A549 (cell line): ENCODE data around the gene FTSJ1. TPM values are rescaled to one million over a fixed set of nuclear protein-coding genes. Genes with fewer than 3 reads are reported as not detected.
A peak's percentile ranks its signal among the peaks of the same experiment; 100 is the strongest.

Experiments used
- ATAC-seq, 2 experiments: fragments of 200-7000 bp in 1 of 2; fragments of >200 bp in 1 of 2; cut with Nextera tagmentation in 1 of 2; cut with Tn5 transposase in 1 of 2; 3 replicates each; pipeline versions ENCODE4 v1.8.0 to v1.9.1; 2018 to 2020; ENCODE audit warnings: mild to moderate bottlenecking in 1 of 2, moderate library complexity in 1 of 2
- CTCF ChIA-PET: fragments of 300-600 bp; sonication (Branson Sonifier 250); formaldehyde crosslinking; extraction: SDS; loops from one replicate; lab custom pipeline; 2021; ENCODE audit warnings: antibody characterized with exemption, inconsistent platforms; lab: Yijun Ruan, JAX
- POLR2A ChIA-PET: fragments of 350-600 bp; formaldehyde crosslinking; extraction: SDS; loops from one replicate; lab custom pipeline; 2021; ENCODE audit warnings: antibody characterized with exemption, inconsistent platforms; lab: Yijun Ruan, JAX
- DNase-seq, 2 experiments: peaks; one replicate each; pipeline versions ENCODE4 v3.0.0 to v3.0.0-alpha.2; 2011 to 2016; ENCODE audit warnings: low read depth in 1 of 2, low spot score in 1 of 2
- FAIRE-seq: peaks from 2 replicates; lab custom pipeline; 2011; peaks lifted over from hg19 to GRCh38; lab: Jason Lieb, UNC
- H3K27ac ChIP-seq, 2 experiments: fragments of >200 bp; sonication (Bioruptor Twin); formaldehyde crosslinking; 3 replicates each; pipeline ENCODE4 v1.5.1; 2016 to 2017
- H3K4me1 ChIP-seq: fragments of >200 bp; sonication (Bioruptor Twin); formaldehyde crosslinking; 3 replicates; pipeline ENCODE4 v1.6.1; 2016
- H3K4me2 ChIP-seq: fragments of >200 bp; sonication (Bioruptor Twin); formaldehyde crosslinking; 3 replicates; pipeline ENCODE4 v1.6.1; 2016
- H3K4me3 ChIP-seq: fragments of >200 bp; sonication (Bioruptor Twin); formaldehyde crosslinking; 3 replicates; pipeline ENCODE4 v1.5.1; 2016
- H3K9me3 ChIP-seq: fragments of >200 bp; sonication (Bioruptor Twin); formaldehyde crosslinking; 3 replicates; pipeline ENCODE4 v1.6.1; 2016
- BHLHE40 ChIP-seq: IDR thresholded peaks from 2 replicates; pipeline ENCODE4 v1.6.1; 2012; ENCODE audit warnings: low read depth, low read length, inconsistent platforms
- CHD2 ChIP-seq: fragments of 150-350 bp; IDR thresholded peaks from 2 replicates; pipeline ENCODE4 v1.6.1; 2014; ENCODE audit warnings: low read length; ENCODE audit not compliant: partially characterized antibody
- EHF ChIP-seq: fragments of 250-450 bp; sonication (Bioruptor Pico); IDR thresholded peaks from 2 replicates; pipeline ENCODE4 v1.5.0; 2020; ENCODE audit warnings: mild to moderate bottlenecking
- FOSB ChIP-seq: fragments of 250-450 bp; sonication (Bioruptor Pico); IDR thresholded peaks from 2 replicates; pipeline ENCODE4 v1.5.0; 2020; ENCODE audit warnings: mild to moderate bottlenecking, moderate library complexity
- GATA3 ChIP-seq: IDR thresholded peaks from 2 replicates; pipeline ENCODE4 v1.6.1; 2012; ENCODE audit warnings: borderline replicate concordance
- HEYL ChIP-seq: fragments of 250-450 bp; sonication (Bioruptor Pico); IDR thresholded peaks from 2 replicates; pipeline ENCODE4 v1.8.0; 2021; ENCODE audit warnings: mild to moderate bottlenecking, moderate library complexity
- HOXA7 ChIP-seq: fragments of 250-450 bp; sonication (Bioruptor Pico); IDR thresholded peaks from 2 replicates; pipeline ENCODE4 v1.5.0; 2020; ENCODE audit warnings: mild to moderate bottlenecking, moderate library complexity
- HOXB13 ChIP-seq: fragments of 250-450 bp; sonication (Bioruptor Pico); IDR thresholded peaks from 2 replicates; pipeline ENCODE4 v1.5.0; 2020; ENCODE audit warnings: low read depth, mild to moderate bottlenecking, moderate library complexity
- HOXB5 ChIP-seq: fragments of 250-450 bp; sonication (Bioruptor Pico); IDR thresholded peaks from 2 replicates; pipeline ENCODE4 v1.5.0; 2020; ENCODE audit warnings: mild to moderate bottlenecking, moderate library complexity
- JUN ChIP-seq, 2 experiments: fragments of >200 bp; sonication (Bioruptor Twin); formaldehyde crosslinking; IDR thresholded peaks; 2 replicates in 1 of 2; 3 replicates in 1 of 2; pipeline ENCODE4 v1.6.1; 2016 to 2017
- MAFK ChIP-seq: fragments of 450-650 bp; IDR thresholded peaks from 2 replicates; pipeline ENCODE4 v1.6.1; 2014; ENCODE audit not compliant: partially characterized antibody
- NR3C1 ChIP-seq: fragments of >200 bp; sonication (Bioruptor Twin); formaldehyde crosslinking; IDR thresholded peaks from 3 replicates; pipeline ENCODE4 v1.6.1; 2017
- PHF8 ChIP-seq: fragments of 200-600 bp; sonication (generic); IDR thresholded peaks from 2 replicates; pipeline ENCODE4 v1.6.1; 2016; ENCODE audit warnings: low read depth, mild to moderate bottlenecking, antibody characterized with exemption, moderate library complexity, borderline replicate concordance
- POLR2A ChIP-seq: IDR thresholded peaks from 2 replicates; pipeline ENCODE4 v1.6.1; 2012; ENCODE audit warnings: mild to moderate bottlenecking, low read length
- POLR2AphosphoS2 ChIP-seq: conservative IDR thresholded peaks from 2 replicates; pipeline ENCODE4 v1.6.1; 2012; ENCODE audit warnings: low read length, improper control_type of control experiment, inconsistent platforms
- RARB ChIP-seq: fragments of 250-450 bp; sonication (Bioruptor Pico); IDR thresholded peaks from 2 replicates; pipeline ENCODE4 v1.8.0; 2021; ENCODE audit warnings: mild to moderate bottlenecking, moderate library complexity
- RCOR1 ChIP-seq: fragments of 150-350 bp; IDR thresholded peaks from 2 replicates; pipeline ENCODE4 v1.6.1; 2014; ENCODE audit warnings: antibody characterized with exemption, low read length, low read depth
- RFX5 ChIP-seq: fragments of 450-650 bp; IDR thresholded peaks from 2 replicates; pipeline ENCODE4 v1.7.1; 2014; ENCODE audit warnings: antibody characterized with exemption, mild to moderate bottlenecking, moderate library complexity
- RNF2 ChIP-seq: fragments of 200-600 bp; sonication (generic); IDR thresholded peaks from 2 replicates; pipeline ENCODE4 v1.6.1; 2016; ENCODE audit warnings: low read depth, mild to moderate bottlenecking, antibody characterized with exemption, moderate library complexity, borderline replicate concordance
- SMC3 ChIP-seq: fragments of >200 bp; sonication (Bioruptor Twin); formaldehyde crosslinking; IDR thresholded peaks from 3 replicates; pipeline ENCODE4 v1.6.1; 2018; ENCODE audit warnings: inconsistent platforms
- SREBF2 ChIP-seq: fragments of 450-650 bp; IDR thresholded peaks from 2 replicates; pipeline ENCODE4 v1.6.1; 2014; ENCODE audit warnings: mild to moderate bottlenecking, moderate library complexity
- TFCP2L1 ChIP-seq: fragments of 250-450 bp; sonication (Bioruptor Pico); IDR thresholded peaks from 2 replicates; pipeline ENCODE4 v1.5.0; 2021; ENCODE audit warnings: mild to moderate bottlenecking
- TP53 ChIP-seq: fragments of 250-450 bp; sonication (Bioruptor Pico); IDR thresholded peaks from 2 replicates; pipeline ENCODE4 v1.5.0; 2021; ENCODE audit warnings: mild to moderate bottlenecking, moderate library complexity
- ZC3H11A ChIP-seq: fragments of 450-650 bp; IDR thresholded peaks from 2 replicates; pipeline ENCODE4 v1.6.1; 2014; ENCODE audit warnings: antibody characterized with exemption, mild to moderate bottlenecking
- ZNF302 ChIP-seq: fragments of 250-450 bp; sonication (Bioruptor Pico); IDR thresholded peaks from 2 replicates; pipeline ENCODE4 v1.9.0; 2021; ENCODE audit warnings: inconsistent platforms, mild to moderate bottlenecking, moderate library complexity
- WGBS: methylation state at CpG from one replicate; pipeline ENCODE4 v1.1.6; 2017; ENCODE audit errors: missing lambda C conversion rate; 5-methylcytosine and 5-hydroxymethylcytosine counted together
- polyA plus RNA-seq, 4 experiments: library from polyadenylated mRNA; depleted of rRNA in 3 of 4; stranded (reverse); fragments of >200 nt; fragmentation: RNase III in 1 of 4; extraction: RNeasy Plus Mini Kit Qiagen cat#74134 plus additional on column Dnase treatment in 1 of 4; gene quantifications; 2 replicates in 3 of 4; 3 replicates in 1 of 4; pipeline ENCODE4 v1.2.3, GENCODE V29; 2011 to 2017
- TF ChIP-seq, protein P1 (sequence below): fragments of 450-650 bp; IDR thresholded peaks from 2 replicates; pipeline ENCODE4 v1.6.1; 2014; ENCODE audit warnings: antibody characterized with exemption
- TF ChIP-seq, protein P2 (sequence below): IDR thresholded peaks from 2 replicates; pipeline ENCODE4 v1.6.1; 2012
- TF ChIP-seq, protein P3 (sequence below): IDR thresholded peaks from 2 replicates; pipeline ENCODE4 v1.6.1; 2012
- TF ChIP-seq, protein P4 (sequence below): fragments of >200 bp; sonication (Bioruptor Twin); formaldehyde crosslinking; IDR thresholded peaks from 3 replicates; pipeline ENCODE4 v1.6.1; 2016
- TF ChIP-seq, protein P5 (sequence below): IDR thresholded peaks from 2 replicates; pipeline ENCODE4 v1.6.1; 2012; ENCODE audit warnings: low read depth, borderline replicate concordance

FTSJ1 gene
- polyA plus RNA-seq, 2 of the 4 experiments (the other 2 are of a cell fraction) = 37.1 to 71.2 TPM

DNA sequence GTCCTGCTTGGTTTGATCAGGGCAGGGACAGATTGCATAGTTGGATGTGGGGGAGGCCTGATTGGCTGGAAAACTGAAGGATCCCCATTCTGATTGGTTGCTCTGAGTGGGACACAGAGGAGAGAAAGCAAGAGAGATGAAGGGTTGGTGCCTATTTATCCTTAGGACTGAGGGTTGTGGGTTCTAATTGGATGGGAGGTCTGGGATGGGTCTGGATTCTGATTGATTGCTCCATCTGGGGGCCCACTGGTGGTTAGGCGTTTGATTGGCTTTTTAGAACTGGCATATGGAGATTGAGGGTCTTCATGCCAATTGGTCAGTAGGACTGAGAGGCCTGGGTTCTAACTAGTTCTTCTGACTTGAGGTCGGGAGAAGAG, 45.0 kb downstream of the FTSJ1 start (continued):
- no peak for TF ChIP-seq HEYL (CRISPR knock-in tag)
- TF ChIP-seq, all 56 proteins: peak for 0

DNA sequence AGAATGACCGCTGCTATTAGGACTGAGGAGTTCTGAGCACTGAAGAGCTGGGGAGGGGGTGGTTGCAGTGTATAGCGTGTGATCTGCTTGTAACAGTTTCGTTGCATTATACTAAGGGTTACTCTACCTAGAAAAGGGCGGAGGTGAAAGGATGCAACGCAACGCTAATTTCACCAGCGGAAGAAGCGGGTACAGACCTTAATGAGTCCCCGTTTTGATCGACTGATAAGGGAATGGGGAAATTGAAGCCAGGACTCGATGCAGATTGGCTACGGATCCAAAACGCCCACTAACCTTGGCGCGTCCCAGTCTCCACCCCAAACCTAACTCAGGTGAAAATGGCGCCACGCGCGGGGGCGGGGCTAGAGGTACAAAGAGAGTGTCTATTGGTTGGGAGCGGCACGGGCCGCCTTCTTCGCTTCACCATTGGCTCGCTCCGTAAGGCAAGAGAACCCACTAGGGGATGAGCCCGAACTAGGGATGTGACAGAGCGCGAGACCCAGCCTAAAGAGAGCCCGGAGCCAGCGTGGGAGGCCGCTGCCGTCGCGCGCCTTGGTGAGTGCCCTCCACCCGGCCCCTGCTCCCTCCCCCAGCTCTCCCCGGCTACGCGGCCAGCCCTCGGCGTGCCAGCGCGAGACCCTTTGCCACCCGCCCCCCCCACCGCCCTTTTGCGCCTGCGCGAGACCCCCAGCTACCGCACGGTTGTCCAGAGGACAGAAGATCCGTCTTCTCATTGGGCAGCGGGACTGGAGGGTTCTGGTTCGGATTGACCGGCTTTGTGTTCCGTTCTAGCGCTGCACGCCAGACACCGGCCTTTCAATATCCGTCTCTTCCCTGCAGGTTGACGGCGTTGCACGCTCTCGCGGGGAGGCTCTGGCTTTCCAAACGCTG, 45.6 kb downstream of the FTSJ1 start, which contains the start of gene EBP:
Gene EBP (plus strand): TSS at position 456 of the 891 bp plus-strand sequence. CDS start 1,964 bp downstream, outside the sequence.
- Histone ChIP-seq H3K27ac (peak within 1 kb of the TSS; percentile 85 to 89), H3K4me2 (peak within 1 kb of the TSS; percentile 86), H3K9me3 (no peaks in the 10 kb centered on the region), H3K4me3 (peak within 1 kb of the TSS; percentile 88), H3K4me1 (0 out of 3 replicates have a peak, but pooled peaks cover 3% of the 10 kb centered on the region)
- ChIA-PET CTCF (no interaction called here), POLR2A (interaction anchor here (0.6 to 1.0 kb wide), 2 partner anchors 11 to 53 kb away, joined by 3 to 7 read pairs; partner anchors contain the start of gene RBM3)
- FAIRE-seq (peak; percentile 85), DNase-seq (peak; percentile 94 to 96), ATAC-seq (peak; percentile 99 to 100)
- TF ChIP-seq ZNF302 (CRISPR knock-in tag) = no peak
- TF ChIP-seq POLR2AphosphoS2 = no peak
- TF ChIP-seq, protein P1, sequence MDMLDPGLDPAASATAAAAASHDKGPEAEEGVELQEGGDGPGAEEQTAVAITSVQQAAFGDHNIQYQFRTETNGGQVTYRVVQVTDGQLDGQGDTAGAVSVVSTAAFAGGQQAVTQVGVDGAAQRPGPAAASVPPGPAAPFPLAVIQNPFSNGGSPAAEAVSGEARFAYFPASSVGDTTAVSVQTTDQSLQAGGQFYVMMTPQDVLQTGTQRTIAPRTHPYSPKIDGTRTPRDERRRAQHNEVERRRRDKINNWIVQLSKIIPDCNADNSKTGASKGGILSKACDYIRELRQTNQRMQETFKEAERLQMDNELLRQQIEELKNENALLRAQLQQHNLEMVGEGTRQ = peak; percentile 91
- TF ChIP-seq, protein P2, sequence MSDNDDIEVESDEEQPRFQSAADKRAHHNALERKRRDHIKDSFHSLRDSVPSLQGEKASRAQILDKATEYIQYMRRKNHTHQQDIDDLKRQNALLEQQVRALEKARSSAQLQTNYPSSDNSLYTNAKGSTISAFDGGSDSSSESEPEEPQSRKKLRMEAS = 0 out of 2 replicates have a peak, but pooled peaks have one; percentile 27
- no peak for TF ChIP-seq HOXB13
- TF ChIP-seq, protein P3, sequence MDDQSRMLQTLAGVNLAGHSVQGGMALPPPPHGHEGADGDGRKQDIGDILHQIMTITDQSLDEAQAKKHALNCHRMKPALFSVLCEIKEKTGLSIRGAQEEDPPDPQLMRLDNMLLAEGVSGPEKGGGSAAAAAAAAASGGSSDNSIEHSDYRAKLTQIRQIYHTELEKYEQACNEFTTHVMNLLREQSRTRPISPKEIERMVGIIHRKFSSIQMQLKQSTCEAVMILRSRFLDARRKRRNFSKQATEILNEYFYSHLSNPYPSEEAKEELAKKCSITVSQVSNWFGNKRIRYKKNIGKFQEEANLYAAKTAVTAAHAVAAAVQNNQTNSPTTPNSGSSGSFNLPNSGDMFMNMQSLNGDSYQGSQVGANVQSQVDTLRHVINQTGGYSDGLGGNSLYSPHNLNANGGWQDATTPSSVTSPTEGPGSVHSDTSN = no peak
- TF ChIP-seq RFX5 = 0 out of 2 replicates have a peak, but pooled peaks have one; percentile 18
- TF ChIP-seq SMC3 = no peak
- no peak for TF ChIP-seq SREBF2
- no peak for TF ChIP-seq HOXA7
- TF ChIP-seq FOSB (CRISPR knock-in tag) = no peak
- peak; percentile 74 for TF ChIP-seq GATA3
- TF ChIP-seq NR3C1 = no peak
- TF ChIP-seq ZC3H11A = no peak
- peak; percentile 38 for TF ChIP-seq PHF8
- TF ChIP-seq POLR2A = peak; percentile 35; the same call in 1 of the 2 replicates
- TF ChIP-seq RNF2 = no peak
- TF ChIP-seq RCOR1 = no peak
- TF ChIP-seq EHF (CRISPR knock-in tag) = no peak
- TF ChIP-seq, protein P4, sequence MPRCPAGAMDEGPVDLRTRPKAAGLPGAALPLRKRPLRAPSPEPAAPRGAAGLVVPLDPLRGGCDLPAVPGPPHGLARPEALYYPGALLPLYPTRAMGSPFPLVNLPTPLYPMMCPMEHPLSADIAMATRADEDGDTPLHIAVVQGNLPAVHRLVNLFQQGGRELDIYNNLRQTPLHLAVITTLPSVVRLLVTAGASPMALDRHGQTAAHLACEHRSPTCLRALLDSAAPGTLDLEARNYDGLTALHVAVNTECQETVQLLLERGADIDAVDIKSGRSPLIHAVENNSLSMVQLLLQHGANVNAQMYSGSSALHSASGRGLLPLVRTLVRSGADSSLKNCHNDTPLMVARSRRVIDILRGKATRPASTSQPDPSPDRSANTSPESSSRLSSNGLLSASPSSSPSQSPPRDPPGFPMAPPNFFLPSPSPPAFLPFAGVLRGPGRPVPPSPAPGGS = 0 out of 3 replicates have a peak, but pooled peaks have one; percentile 42
- TF ChIP-seq RARB (CRISPR knock-in tag) = no peak
- TF ChIP-seq CHD2 = no peak
- no peak for TF ChIP-seq HOXB5 (CRISPR knock-in tag)
- peak; percentile 60; the same call in 1 of the 2 replicates for TF ChIP-seq BHLHE40
- TF ChIP-seq, protein P5, sequence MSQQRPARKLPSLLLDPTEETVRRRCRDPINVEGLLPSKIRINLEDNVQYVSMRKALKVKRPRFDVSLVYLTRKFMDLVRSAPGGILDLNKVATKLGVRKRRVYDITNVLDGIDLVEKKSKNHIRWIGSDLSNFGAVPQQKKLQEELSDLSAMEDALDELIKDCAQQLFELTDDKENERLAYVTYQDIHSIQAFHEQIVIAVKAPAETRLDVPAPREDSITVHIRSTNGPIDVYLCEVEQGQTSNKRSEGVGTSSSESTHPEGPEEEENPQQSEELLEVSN = peak; percentile 44; the same call in 1 of the 2 replicates
- TF ChIP-seq TP53 (CRISPR knock-in tag) = no peak
- TF ChIP-seq JUN (IDR thresholded peaks at IDR 0.05) = peak in 1 of 2 experiments; percentile 42; a peak in 1 of 5 replicates
- no peak for TF ChIP-seq TFCP2L1 (CRISPR knock-in tag)
- no peak for TF ChIP-seq MAFK
- WGBS = 2% methylated on average over 33 of the region's 66 CpGs
